A549 treated with DMSO at 1 μM for 4 hours (cell line): ENCODE data around the gene ZFAND3. TPM values are rescaled to one million over a fixed set of nuclear protein-coding genes. Genes with fewer than 3 reads are reported as not detected.

Experiments used
- total RNA-seq: library from RNA; stranded (reverse); fragments of 200-300 nt; extraction: Qiagen RNA extraction; gene quantifications from 5 replicates; pipeline ENCODE4 v1.2.3, GENCODE V29; 2022; ENCODE audit warnings: low read depth

The ZFAND3 gene
- 50.8 to 64.5 TPM (median 55.1 TPM) in 5 replicates for total RNA-seq

GRCh38 chr6:37819177-37819801, at the start of gene ZFAND3:
TSS of gene ZFAND3 (plus strand) at chr6:37819727. CDS start at chr6:37819946, 219 bp downstream.

Other genes starting within 250 kb of the ZFAND3 start
- gene MDGA1, start 121.8 kb upstream of the ZFAND3 start, total RNA-seq = 7.1 to 9.7 TPM (median 8.2 TPM) in 5 replicates